GM12878 (cell line): Measurements from ENCODE around the gene CLEC16A. TPM values are rescaled to one million over a fixed set of nuclear protein-coding genes. Genes with fewer than 3 reads are reported as not detected.

Source experiments
- ATAC-seq: fragments of 200-7000 bp; cut with Tn5 transposase; 3 replicates; pipeline ENCODE4 v1.9.1; 2020; ENCODE audit warnings: mild to moderate bottlenecking, moderate library complexity
- BruUV-seq: library from RNA; stranded (reverse); fragments of 400-500 nt; replicated peaks from 2 replicates; lab custom pipeline; 2021; lab: Mats Ljungman, UMichigan
- CTCF ChIA-PET: fragments of 300-600 bp; sonication (Branson Sonifier 250); formaldehyde crosslinking; extraction: SDS; loops from one replicate; lab custom pipeline; 2021; ENCODE audit warnings: inconsistent platforms; lab: Yijun Ruan, JAX
- POLR2A ChIA-PET: fragments of 350-600 bp; formaldehyde crosslinking; extraction: SDS; loops from one replicate; lab custom pipeline; 2021; ENCODE audit warnings: inconsistent platforms; lab: Charles Lee
- RAD21 ChIA-PET: fragments of 300-600 bp; sonication (Branson Sonifier 250); formaldehyde crosslinking; loops from one replicate; lab custom pipeline; 2023; ENCODE audit warnings: antibody characterized with exemption; ENCODE audit not compliant: unreplicated experiment; lab: Charles Lee
- SMC1A ChIA-PET: fragments of 300-600 bp; sonication (Branson Sonifier 250); formaldehyde crosslinking; loops from one replicate; lab custom pipeline; 2023; ENCODE audit not compliant: unreplicated experiment, uncharacterized antibody; lab: Charles Lee
- DNase-seq: peaks from one replicate; pipeline ENCODE4 v3.0.0-alpha.2; 2011; ENCODE audit warnings: low read depth, low spot score
- FAIRE-seq: peaks from 3 replicates; lab custom pipeline; 2011; peaks lifted over from hg19 to GRCh38; lab: Jason Lieb, UNC
- H2AFZ ChIP-seq: 2 replicates; pipeline ENCODE4 v1.6.0; 2011; ENCODE audit warnings: low read depth, low read length, control low read depth; ENCODE audit not compliant: control insufficient read depth
- H3K27ac ChIP-seq: 2 replicates; pipeline ENCODE4 v1.5.1; 2011; ENCODE audit warnings: control low read depth; ENCODE audit not compliant: control insufficient read depth, insufficient read depth
- H3K27me3 ChIP-seq, 2 experiments: replicated peaks in 1 of 2; 2 replicates each; pipeline versions ENCODE4 v1.6.0 to v1.6.1; 2011; ENCODE audit warnings: low read length in 1 of 2; ENCODE audit not compliant: control insufficient read depth in 2 of 2, insufficient read depth in 2 of 2
- H3K36me3 ChIP-seq, 2 experiments: 2 replicates each; pipeline ENCODE4 v1.5.1; 2011; ENCODE audit warnings: low read length in 1 of 2; ENCODE audit not compliant: control insufficient read depth in 2 of 2, insufficient read depth in 2 of 2
- H3K4me1 ChIP-seq: 2 replicates; pipeline ENCODE4 v1.6.1; 2011; ENCODE audit warnings: mild to moderate bottlenecking, low read length, moderate library complexity, mixed read lengths; ENCODE audit not compliant: control insufficient read depth, insufficient read depth
- H3K4me2 ChIP-seq: 2 replicates; pipeline ENCODE4 v1.6.0; 2011; ENCODE audit warnings: control low read depth; ENCODE audit not compliant: control insufficient read depth, insufficient read depth
- H3K4me3 ChIP-seq: fragments of 200-600 bp; sonication (generic); 2 replicates; pipeline ENCODE4 v1.5.1; 2016
- H3K79me2 ChIP-seq: 2 replicates; pipeline ENCODE4 v1.6.0; 2011; ENCODE audit warnings: low read length; ENCODE audit not compliant: control insufficient read depth, insufficient read depth
- H3K9ac ChIP-seq: 2 replicates; pipeline ENCODE4 v1.8.0; 2011; ENCODE audit warnings: low read length, control low read depth, mixed read lengths; ENCODE audit not compliant: control insufficient read depth, insufficient read depth
- H3K9me3 ChIP-seq: replicated peaks from 3 replicates; pipeline ENCODE4 v1.5.1; 2011; ENCODE audit warnings: mild to moderate bottlenecking, low read length; ENCODE audit not compliant: control insufficient read depth, insufficient read depth
- H4K20me1 ChIP-seq: 2 replicates; pipeline ENCODE4 v1.6.0; 2011; ENCODE audit not compliant: control insufficient read depth, insufficient read depth
- BHLHE40 ChIP-seq, 2 experiments: fragments of 450-650 bp in 1 of 2; IDR thresholded peaks; 2 replicates each; pipeline ENCODE4 v1.6.1; 2011 to 2017; ENCODE audit warnings: low read depth in 2 of 2, borderline replicate concordance in 1 of 2, improper control_type of control experiment in 1 of 2, low read length in 1 of 2, mild to moderate bottlenecking in 1 of 2
- CEBPB ChIP-seq, 2 experiments: fragments of 150-350 bp in 1 of 2; IDR thresholded peaks; 2 replicates each; pipeline ENCODE4 v1.6.1; 2012 to 2014; ENCODE audit warnings: low read depth in 2 of 2, low read length in 2 of 2, borderline replicate concordance in 1 of 2, inconsistent platforms in 1 of 2
- FOS ChIP-seq: IDR thresholded peaks from 3 replicates; pipeline ENCODE4 v1.6.1; 2011; ENCODE audit warnings: borderline replicate concordance; ENCODE audit not compliant: insufficient read length; ENCODE audit errors: extremely low read depth
- GATAD2B ChIP-seq: fragments of 450-650 bp; conservative IDR thresholded peaks from 2 replicates; pipeline ENCODE4 v1.6.1; 2017; ENCODE audit warnings: low read depth, mild to moderate bottlenecking, moderate library complexity
- LARP7 ChIP-seq: fragments of 450-650 bp; IDR thresholded peaks from 2 replicates; pipeline ENCODE4 v1.6.1; 2017; ENCODE audit warnings: mild to moderate bottlenecking
- TARDBP ChIP-seq: IDR thresholded peaks from 2 replicates; pipeline ENCODE4 v1.6.1; 2016; ENCODE audit warnings: borderline replicate concordance
- WGBS: methylation state at CpG from one replicate; pipeline ENCODE4 v1.1.6; 2016; ENCODE audit warnings: low lambda C conversion rate; ENCODE audit not compliant: insufficient replicate concordance, insufficient coverage; ENCODE audit errors: missing lambda C conversion rate; 5-methylcytosine and 5-hydroxymethylcytosine counted together
- in situ Hi-C: fragments of 300-500 bp; cut with MboI; formaldehyde crosslinking; loops from 9 replicates; pipeline ENCODE4 v1.14.3; 2018; ENCODE audit warnings: mixed read lengths
- intact Hi-C: fragments of 100-400 bp; cut with micrococcal nuclease; formaldehyde crosslinking; loops from one replicate; pipeline ENCODE4 v1.14.2; 2022; ENCODE audit not compliant: unreplicated experiment
- polyA plus RNA-seq, 11 experiments: library from polyadenylated mRNA; depleted of rRNA in 4 of 11; unstranded in 6 of 11; stranded (reverse) in 5 of 11; fragments of >200 nt; fragmentation: Nextera tagmentation in 4 of 11; fragmentation: Illumina TruSeq in 1 of 11; extraction: Ambion mirVana in 4 of 11; extraction: Trizol in 1 of 11; gene quantifications; 1 replicate in 1 of 11; 2 replicates in 10 of 11; pipeline versions ENCODE4 v1.2.1 to v1.2.3, GENCODE V29; 2011 to 2016; ENCODE audit warnings: inconsistent platforms in 2 of 11, missing spikeins in 2 of 11, low read depth in 1 of 11
- total RNA-seq, 4 experiments: library from RNA; depleted of rRNA in 3 of 4; stranded (reverse); fragments of >200 nt in 3 of 4; fragmentation: Illumina TruSeq in 1 of 4; extraction: Trizol in 1 of 4; gene quantifications; 2 replicates each; pipeline versions ENCODE4 v1.2.1 to v1.2.3, GENCODE V29; 2013 to 2021
- TF ChIP-seq, protein P1 (sequence below): IDR thresholded peaks from 2 replicates; pipeline ENCODE4 v1.6.1; 2011; ENCODE audit warnings: mild to moderate bottlenecking, low read depth, low read length, moderate library complexity; ENCODE audit not compliant: insufficient replicate concordance
- TF ChIP-seq, protein P2 (sequence below): fragments of 450-650 bp; conservative IDR thresholded peaks from 2 replicates; pipeline ENCODE4 v1.6.1; 2017; ENCODE audit warnings: mild to moderate bottlenecking, moderate library complexity

Gene CLEC16A
- total and polyA plus RNA-seq, 10 of the 15 experiments (the other 5 are each of a cell fraction or from before 2014, with no cell fraction given): 1.5 to 28.8 (median 19.2) TPM

DNA sequence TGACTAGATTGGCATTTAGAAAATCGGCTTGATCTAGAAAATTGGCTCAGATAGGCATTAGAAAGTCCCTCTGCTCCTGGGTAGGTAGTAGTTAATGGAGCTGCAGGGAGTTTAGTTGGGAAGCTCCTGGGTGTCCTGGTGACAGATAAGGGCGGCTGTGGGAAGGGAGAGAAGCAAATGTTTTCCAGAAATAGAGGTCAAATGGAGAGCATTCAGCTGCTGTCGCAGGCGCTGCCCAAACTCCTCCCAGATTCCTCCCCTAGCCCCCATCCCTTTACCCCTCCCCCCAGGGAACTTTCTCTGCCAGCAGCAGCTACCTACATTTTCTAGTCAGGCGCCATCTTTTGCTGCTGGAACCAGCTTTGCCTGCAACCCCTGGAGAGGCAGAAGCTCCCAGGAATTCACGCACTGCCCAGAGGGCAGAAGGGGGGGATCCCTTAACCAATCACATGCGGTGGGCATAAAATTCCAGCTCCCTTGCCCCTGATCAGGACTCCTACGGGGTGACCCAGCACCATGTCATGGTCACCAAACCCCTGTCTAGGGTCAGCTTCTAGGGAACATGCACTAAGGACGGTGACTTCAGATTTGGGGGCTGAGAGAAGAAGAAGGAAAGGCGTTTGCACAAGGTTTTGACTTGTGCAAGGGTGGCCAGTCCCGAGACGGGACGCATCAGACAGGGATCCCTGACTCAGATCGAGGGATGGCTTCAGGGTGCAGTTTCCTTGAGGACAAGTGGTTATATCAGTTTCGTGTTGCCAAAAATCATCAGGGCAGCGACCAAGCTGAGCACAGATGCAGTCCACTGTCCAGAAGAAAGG, 267.8 kb downstream of the CLEC16A start:
- no peak overlapping the region for H3K4me3 ChIP-seq
- no peak overlapping the region for H3K27ac ChIP-seq
- H3K27me3 ChIP-seq: no peaks in the 10 kb centered on the region
- BruUV-seq: no TSS peak
- ChIA-PET CTCF (interaction anchor here (0.7 to 1.0 kb wide), 5 partner anchors 18 to 144 kb away, joined by 3 to 5 read pairs (median 3); no protein-coding TSS in a partner anchor), POLR2A (interaction anchor here (0.6 to 1.3 kb wide), 5 partner anchors 8 to 228 kb away, joined by 3 to 6 read pairs (median 4); partner anchors contain the start of gene SOCS1), SMC1A (interaction anchor here (0.8 to 1.7 kb wide), 6 partner anchors 9 to 141 kb away, joined by 3 to 5 read pairs (median 3); no protein-coding TSS in a partner anchor), RAD21 (interaction anchor here (0.8 to 1.8 kb wide), 5 partner anchors 11 to 44 kb away, joined by 3 to 8 read pairs (median 4); partner anchors contain the start of gene SOCS1)
- H3K9me3 ChIP-seq: peaks cover 16% of the 10 kb centered on the region
- H4K20me1 ChIP-seq: no peaks in the 10 kb centered on the region
- TF ChIP-seq FOS (no peak), LARP7 (0 out of 2 replicates have a peak, but pooled peaks have one; percentile 10)
- no peak overlapping the region for H3K9ac ChIP-seq
- peaks cover 34% of the 10 kb centered on the region for H3K4me1 ChIP-seq
- in situ Hi-C loops: no loop called here
- intact Hi-C loops: no loop called here
- ATAC-seq (no peak), DNase-seq (no peak), FAIRE-seq (no peak)
- no peaks in the 10 kb centered on the region for H3K36me3 ChIP-seq
- H3K79me2 ChIP-seq: no peaks in the 10 kb centered on the region
- no peak overlapping the region for H3K4me2 ChIP-seq
- peak overlapping the region; percentile 16 for H2AFZ ChIP-seq
- WGBS: 52% methylated on average over 16 of the region's 16 CpGs

DNA sequence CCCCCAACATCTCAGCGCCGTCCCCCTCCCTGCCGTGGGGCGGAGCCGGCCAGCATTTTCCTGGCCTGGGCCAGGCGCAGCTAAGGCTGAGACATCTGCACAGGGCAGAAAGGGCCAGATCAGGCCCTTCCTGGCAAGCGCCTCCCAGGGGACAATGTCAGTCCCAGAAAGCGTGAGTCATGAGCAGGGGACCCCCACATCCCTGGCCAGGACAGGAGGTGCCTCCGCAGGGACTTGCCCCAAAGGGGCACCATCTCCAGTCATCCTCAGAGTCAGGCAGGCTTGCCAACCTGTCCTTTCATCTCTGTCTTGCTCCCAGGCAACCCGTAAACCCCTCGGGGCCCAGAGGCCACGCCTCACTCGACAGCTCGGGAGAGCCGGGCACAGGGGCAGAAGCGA, 268.4 kb downstream of the CLEC16A start:
- no peak overlapping the region for H3K4me3 ChIP-seq
- peaks cover 28% of the 10 kb centered on the region for H3K4me1 ChIP-seq
- H3K4me2 ChIP-seq: no peak overlapping the region
- DNase-seq (no peak), FAIRE-seq (peak; percentile 23), ATAC-seq (peak; percentile 75)
- H3K27me3 ChIP-seq: no peaks in the 10 kb centered on the region
- WGBS: 3% methylated on average over 16 of the region's 16 CpGs
- CTCF ChIA-PET: interaction anchor here (0.8 to 1.0 kb wide), 2 partner anchors 21 to 28 kb away, joined by 4 to 5 read pairs; no protein-coding TSS in a partner anchor
- intact Hi-C loops: no loop called here
- SMC1A ChIA-PET: interaction anchor here (0.9 to 1.7 kb wide), 4 partner anchors 9 to 29 kb away, joined by 3 to 5 read pairs (median 4); no protein-coding TSS in a partner anchor
- peak overlapping the region; percentile 16 for H2AFZ ChIP-seq
- in situ Hi-C loops: no loop called here
- POLR2A ChIA-PET: interaction anchor here (1.2 to 1.9 kb wide), 5 partner anchors 8 to 229 kb away, joined by 3 to 8 read pairs (median 4); partner anchors contain the start of gene SOCS1
- no peaks in the 10 kb centered on the region for H3K79me2 ChIP-seq
- no peaks in the 10 kb centered on the region for H4K20me1 ChIP-seq
- no peaks in the 10 kb centered on the region for H3K36me3 ChIP-seq
- peaks cover 12% of the 10 kb centered on the region for H3K9me3 ChIP-seq
- no peak overlapping the region for H3K27ac ChIP-seq
- H3K9ac ChIP-seq: no peak overlapping the region
- no TSS peak for BruUV-seq
- RAD21 ChIA-PET: interaction anchor here (1.1 to 1.8 kb wide), 4 partner anchors 12 to 43 kb away, joined by 3 to 8 read pairs (median 5); partner anchors contain the start of gene SOCS1
- TF ChIP-seq CEBPB (IDR thresholded peaks at IDR 0.05; ENCODE audit: borderline replicate concordance in 1 of 2, low read depth in 2 of 2, low read length in 2 of 2): no peak
- peak; percentile 53; the same call in 1 of the 2 replicates for TF ChIP-seq GATAD2B
- no peak for TF ChIP-seq TARDBP
- no peak for TF ChIP-seq BHLHE40 (IDR thresholded peaks at IDR 0.05; ENCODE audit: borderline replicate concordance in 1 of 2, low read depth in 2 of 2, low read length in 1 of 2)
- TF ChIP-seq, protein P1, sequence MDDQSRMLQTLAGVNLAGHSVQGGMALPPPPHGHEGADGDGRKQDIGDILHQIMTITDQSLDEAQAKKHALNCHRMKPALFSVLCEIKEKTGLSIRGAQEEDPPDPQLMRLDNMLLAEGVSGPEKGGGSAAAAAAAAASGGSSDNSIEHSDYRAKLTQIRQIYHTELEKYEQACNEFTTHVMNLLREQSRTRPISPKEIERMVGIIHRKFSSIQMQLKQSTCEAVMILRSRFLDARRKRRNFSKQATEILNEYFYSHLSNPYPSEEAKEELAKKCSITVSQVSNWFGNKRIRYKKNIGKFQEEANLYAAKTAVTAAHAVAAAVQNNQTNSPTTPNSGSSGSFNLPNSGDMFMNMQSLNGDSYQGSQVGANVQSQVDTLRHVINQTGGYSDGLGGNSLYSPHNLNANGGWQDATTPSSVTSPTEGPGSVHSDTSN: no peak
- TF ChIP-seq, protein P2, sequence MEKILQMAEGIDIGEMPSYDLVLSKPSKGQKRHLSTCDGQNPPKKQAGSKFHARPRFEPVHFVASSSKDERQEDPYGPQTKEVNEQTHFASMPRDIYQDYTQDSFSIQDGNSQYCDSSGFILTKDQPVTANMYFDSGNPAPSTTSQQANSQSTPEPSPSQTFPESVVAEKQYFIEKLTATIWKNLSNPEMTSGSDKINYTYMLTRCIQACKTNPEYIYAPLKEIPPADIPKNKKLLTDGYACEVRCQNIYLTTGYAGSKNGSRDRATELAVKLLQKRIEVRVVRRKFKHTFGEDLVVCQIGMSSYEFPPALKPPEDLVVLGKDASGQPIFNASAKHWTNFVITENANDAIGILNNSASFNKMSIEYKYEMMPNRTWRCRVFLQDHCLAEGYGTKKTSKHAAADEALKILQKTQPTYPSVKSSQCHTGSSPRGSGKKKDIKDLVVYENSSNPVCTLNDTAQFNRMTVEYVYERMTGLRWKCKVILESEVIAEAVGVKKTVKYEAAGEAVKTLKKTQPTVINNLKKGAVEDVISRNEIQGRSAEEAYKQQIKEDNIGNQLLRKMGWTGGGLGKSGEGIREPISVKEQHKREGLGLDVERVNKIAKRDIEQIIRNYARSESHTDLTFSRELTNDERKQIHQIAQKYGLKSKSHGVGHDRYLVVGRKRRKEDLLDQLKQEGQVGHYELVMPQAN: no peak
